ENCODE results near the gene ADAT1. TPM values are rescaled to one million over a fixed set of nuclear protein-coding genes. Genes with fewer than 3 reads are reported as not detected.

ADAT1 gene
- total and polyA plus RNA-seq, 2 of the 8 experiments (the other 6 are each of a cell fraction or from before 2014, with no cell fraction given): 30.7 to 44.7 TPM

DNA sequence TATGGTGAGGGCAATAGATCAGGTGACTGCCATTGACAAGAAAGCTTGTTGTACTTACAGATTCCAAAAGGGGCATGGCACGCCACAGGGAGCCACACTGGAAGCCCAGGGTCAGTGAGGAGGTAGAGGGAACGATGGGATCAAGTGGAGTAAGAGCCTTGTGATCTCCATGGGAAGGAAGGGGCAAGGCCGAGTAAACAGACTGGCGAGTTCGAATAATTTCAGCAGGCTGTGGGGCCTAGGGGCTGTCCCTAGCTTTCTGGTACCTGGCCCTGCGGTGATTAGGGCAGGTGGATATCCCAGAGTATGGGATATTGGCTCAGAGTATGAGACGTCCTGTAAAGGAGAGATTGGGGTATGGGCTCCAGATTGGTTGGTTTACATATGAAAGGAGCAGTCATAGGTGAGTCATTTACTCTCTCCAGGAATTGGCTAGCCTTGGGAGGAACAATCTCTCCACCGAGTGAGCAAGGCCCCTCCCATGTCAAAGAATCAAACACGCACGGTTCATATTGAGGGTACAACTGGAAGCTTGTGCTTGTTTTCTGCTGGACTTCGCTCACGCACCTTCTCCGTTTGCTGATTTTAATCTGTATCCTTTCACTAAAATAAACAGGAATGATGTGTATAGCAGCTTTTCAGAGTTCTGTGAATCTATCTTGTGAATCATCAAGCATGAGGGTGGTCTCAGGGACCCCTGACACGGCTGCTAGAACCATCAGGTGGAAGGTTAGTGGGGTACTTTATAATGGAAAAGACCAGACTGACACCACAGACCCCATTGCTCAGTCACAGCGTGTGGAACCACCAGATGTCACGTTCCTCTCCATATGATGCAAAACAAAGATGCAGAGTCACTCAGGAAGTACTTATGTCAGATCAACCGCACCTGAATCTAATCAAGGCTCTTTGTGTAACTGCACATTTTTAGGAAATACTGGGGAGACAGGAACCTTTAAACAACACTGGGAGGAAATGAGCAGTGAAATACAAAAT is 29.0 kb downstream of the ADAT1 start (continued):
- TF ChIP-seq, protein P1, sequence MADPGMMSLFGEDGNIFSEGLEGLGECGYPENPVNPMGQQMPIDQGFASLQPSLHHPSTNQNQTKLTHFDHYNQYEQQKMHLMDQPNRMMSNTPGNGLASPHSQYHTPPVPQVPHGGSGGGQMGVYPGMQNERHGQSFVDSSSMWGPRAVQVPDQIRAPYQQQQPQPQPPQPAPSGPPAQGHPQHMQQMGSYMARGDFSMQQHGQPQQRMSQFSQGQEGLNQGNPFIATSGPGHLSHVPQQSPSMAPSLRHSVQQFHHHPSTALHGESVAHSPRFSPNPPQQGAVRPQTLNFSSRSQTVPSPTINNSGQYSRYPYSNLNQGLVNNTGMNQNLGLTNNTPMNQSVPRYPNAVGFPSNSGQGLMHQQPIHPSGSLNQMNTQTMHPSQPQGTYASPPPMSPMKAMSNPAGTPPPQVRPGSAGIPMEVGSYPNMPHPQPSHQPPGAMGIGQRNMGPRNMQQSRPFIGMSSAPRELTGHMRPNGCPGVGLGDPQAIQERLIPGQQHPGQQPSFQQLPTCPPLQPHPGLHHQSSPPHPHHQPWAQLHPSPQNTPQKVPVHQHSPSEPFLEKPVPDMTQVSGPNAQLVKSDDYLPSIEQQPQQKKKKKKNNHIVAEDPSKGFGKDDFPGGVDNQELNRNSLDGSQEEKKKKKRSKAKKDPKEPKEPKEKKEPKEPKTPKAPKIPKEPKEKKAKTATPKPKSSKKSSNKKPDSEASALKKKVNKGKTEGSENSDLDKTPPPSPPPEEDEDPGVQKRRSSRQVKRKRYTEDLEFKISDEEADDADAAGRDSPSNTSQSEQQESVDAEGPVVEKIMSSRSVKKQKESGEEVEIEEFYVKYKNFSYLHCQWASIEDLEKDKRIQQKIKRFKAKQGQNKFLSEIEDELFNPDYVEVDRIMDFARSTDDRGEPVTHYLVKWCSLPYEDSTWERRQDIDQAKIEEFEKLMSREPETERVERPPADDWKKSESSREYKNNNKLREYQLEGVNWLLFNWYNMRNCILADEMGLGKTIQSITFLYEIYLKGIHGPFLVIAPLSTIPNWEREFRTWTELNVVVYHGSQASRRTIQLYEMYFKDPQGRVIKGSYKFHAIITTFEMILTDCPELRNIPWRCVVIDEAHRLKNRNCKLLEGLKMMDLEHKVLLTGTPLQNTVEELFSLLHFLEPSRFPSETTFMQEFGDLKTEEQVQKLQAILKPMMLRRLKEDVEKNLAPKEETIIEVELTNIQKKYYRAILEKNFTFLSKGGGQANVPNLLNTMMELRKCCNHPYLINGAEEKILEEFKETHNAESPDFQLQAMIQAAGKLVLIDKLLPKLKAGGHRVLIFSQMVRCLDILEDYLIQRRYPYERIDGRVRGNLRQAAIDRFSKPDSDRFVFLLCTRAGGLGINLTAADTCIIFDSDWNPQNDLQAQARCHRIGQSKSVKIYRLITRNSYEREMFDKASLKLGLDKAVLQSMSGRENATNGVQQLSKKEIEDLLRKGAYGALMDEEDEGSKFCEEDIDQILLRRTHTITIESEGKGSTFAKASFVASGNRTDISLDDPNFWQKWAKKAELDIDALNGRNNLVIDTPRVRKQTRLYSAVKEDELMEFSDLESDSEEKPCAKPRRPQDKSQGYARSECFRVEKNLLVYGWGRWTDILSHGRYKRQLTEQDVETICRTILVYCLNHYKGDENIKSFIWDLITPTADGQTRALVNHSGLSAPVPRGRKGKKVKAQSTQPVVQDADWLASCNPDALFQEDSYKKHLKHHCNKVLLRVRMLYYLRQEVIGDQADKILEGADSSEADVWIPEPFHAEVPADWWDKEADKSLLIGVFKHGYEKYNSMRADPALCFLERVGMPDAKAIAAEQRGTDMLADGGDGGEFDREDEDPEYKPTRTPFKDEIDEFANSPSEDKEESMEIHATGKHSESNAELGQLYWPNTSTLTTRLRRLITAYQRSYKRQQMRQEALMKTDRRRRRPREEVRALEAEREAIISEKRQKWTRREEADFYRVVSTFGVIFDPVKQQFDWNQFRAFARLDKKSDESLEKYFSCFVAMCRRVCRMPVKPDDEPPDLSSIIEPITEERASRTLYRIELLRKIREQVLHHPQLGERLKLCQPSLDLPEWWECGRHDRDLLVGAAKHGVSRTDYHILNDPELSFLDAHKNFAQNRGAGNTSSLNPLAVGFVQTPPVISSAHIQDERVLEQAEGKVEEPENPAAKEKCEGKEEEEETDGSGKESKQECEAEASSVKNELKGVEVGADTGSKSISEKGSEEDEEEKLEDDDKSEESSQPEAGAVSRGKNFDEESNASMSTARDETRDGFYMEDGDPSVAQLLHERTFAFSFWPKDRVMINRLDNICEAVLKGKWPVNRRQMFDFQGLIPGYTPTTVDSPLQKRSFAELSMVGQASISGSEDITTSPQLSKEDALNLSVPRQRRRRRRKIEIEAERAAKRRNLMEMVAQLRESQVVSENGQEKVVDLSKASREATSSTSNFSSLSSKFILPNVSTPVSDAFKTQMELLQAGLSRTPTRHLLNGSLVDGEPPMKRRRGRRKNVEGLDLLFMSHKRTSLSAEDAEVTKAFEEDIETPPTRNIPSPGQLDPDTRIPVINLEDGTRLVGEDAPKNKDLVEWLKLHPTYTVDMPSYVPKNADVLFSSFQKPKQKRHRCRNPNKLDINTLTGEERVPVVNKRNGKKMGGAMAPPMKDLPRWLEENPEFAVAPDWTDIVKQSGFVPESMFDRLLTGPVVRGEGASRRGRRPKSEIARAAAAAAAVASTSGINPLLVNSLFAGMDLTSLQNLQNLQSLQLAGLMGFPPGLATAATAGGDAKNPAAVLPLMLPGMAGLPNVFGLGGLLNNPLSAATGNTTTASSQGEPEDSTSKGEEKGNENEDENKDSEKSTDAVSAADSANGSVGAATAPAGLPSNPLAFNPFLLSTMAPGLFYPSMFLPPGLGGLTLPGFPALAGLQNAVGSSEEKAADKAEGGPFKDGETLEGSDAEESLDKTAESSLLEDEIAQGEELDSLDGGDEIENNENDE (IDR thresholded peaks at IDR 0.05; ENCODE audit: insufficient replicate concordance, low read length): no peak
- TF ChIP-seq TAF1 (IDR thresholded peaks at IDR 0.05; ENCODE audit: low read depth, low read length) (no peak), MAFK (IDR thresholded peaks at IDR 0.05; ENCODE audit: low read depth, low read length) (0 out of 2 replicates have a peak, but pooled peaks have one; percentile 5), RAD21 (IDR thresholded peaks at IDR 0.05 in 1 of 2, conservative IDR thresholded peaks at IDR 0.05 in 1 of 2; ENCODE audit: low read depth in 2 of 2, low read length in 2 of 2) (no peak), CEBPB (IDR thresholded peaks at IDR 0.05; ENCODE audit: low read depth, low read length) (no peak), BCL11A (IDR thresholded peaks at IDR 0.05; ENCODE audit: low read depth in 2 of 2, low read length in 2 of 2) (no peak), TEAD4 (IDR thresholded peaks at IDR 0.05; ENCODE audit: low read depth, low read length) (no peak), TCF12 (IDR thresholded peaks at IDR 0.05; ENCODE audit: low read depth, low read length) (0 out of 2 replicates have a peak, but pooled peaks have one; percentile 65), EZH2 (IDR thresholded peaks at IDR 0.05; ENCODE audit: low read depth, low read length, severe bottlenecking) (no peak)

Measured in H1 (cell line).